SK-N-MC (cell line): ENCODE measurements around the gene TDP2.

ENCODE experiments used
- EZH2 ChIP-seq: fragments of 200-600 bp; sonication (generic); IDR thresholded peaks from one replicate; pipeline ENCODE4 v1.6.1; 2017; ENCODE audit warnings: antibody characterized with exemption
- POLR2AphosphoS5 ChIP-seq: IDR thresholded peaks from 2 replicates; pipeline ENCODE4 v1.6.1; 2012; ENCODE audit warnings: mild to moderate bottlenecking, low read depth, low read length, borderline replicate concordance

DNA sequence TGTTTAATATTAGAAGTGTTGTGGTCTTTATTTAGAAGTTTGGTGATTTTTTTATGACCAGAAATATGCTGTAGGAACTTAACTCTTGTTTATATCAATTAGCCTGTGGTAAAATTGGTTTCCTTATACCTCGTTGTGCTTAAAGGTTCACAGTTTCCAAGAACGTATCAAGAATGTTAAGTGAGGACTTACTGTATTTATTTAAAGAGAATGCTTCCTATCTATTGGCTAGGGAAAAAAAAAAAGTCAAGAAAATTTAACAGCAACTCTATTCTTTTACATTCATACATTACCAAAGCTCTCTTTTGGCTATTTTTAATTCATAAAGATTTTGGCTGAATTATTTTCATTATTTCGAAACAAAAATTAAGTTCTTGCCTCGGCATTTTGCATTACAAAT, 22.3 kb downstream of the TDP2 start:
- TF ChIP-seq POLR2AphosphoS5 (no peak), EZH2 (no peak)
